HL-60 (cell line): Measurements from ENCODE around the gene USP31.

ENCODE experiments used
- CTCF ChIP-seq: IDR thresholded peaks from one replicate; pipeline ENCODE4 v1.5.1; 2011; ENCODE audit warnings: low read length, control low read depth, inconsistent platforms; ENCODE audit not compliant: insufficient read depth
- POLR2AphosphoS5 ChIP-seq: IDR thresholded peaks from 2 replicates; pipeline ENCODE4 v1.6.1; 2012; ENCODE audit warnings: low read depth
- REST ChIP-seq: IDR thresholded peaks from 2 replicates; pipeline ENCODE4 v1.6.1; 2012; ENCODE audit warnings: low read depth; ENCODE audit not compliant: insufficient replicate concordance

- TF ChIP-seq CTCF (no peak), REST (no peak), POLR2AphosphoS5 (no peak)
These were observed 17.8 kb downstream of the USP31 start for GRCh38 chr16:23131436-23131835.
